ENCODE data around the gene ACSF2. TPM values are rescaled to one million over a fixed set of nuclear protein-coding genes. Genes with fewer than 3 reads are reported as not detected.

ACSF2 gene
- total and polyA plus RNA-seq, 8 donors, result 60.9 to 148 (median 124) TPM

DNA sequence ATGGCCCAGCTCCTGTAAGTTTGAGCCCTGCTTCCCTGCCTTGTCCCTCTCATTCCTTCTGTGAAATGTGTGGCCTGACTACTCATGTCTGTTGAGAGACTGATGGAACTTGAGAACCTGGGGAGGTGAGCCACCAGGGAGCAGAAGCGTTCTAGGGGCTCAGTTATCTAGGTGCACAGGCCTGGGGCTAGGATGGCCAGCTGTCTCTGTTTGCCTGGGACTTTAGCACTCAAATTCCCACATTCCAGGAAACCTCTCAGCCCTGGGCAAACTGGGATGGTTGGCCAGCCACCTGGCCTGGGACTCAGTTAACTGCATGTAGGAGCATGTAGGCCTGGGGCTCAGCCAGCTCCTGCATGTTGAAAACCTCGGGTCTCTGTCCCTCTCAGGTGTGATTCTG is 97.2 kb downstream of the ACSF2 start:
- DNase-seq, result no peak
- Histone ChIP-seq H3K4me3 (no peak overlapping the region), H3K4me1 (no peaks in the 10 kb centered on the region), H3K36me3 (no peaks in the 10 kb centered on the region), H3K27ac (no peak overlapping the region), H3K9me3 (no peaks in the 10 kb centered on the region), H3K27me3 (no peaks in the 10 kb centered on the region)
- intact Hi-C loops (cut with DNase I), result no loop called here
- no peak for ATAC-seq
- TF ChIP-seq, protein P1, sequence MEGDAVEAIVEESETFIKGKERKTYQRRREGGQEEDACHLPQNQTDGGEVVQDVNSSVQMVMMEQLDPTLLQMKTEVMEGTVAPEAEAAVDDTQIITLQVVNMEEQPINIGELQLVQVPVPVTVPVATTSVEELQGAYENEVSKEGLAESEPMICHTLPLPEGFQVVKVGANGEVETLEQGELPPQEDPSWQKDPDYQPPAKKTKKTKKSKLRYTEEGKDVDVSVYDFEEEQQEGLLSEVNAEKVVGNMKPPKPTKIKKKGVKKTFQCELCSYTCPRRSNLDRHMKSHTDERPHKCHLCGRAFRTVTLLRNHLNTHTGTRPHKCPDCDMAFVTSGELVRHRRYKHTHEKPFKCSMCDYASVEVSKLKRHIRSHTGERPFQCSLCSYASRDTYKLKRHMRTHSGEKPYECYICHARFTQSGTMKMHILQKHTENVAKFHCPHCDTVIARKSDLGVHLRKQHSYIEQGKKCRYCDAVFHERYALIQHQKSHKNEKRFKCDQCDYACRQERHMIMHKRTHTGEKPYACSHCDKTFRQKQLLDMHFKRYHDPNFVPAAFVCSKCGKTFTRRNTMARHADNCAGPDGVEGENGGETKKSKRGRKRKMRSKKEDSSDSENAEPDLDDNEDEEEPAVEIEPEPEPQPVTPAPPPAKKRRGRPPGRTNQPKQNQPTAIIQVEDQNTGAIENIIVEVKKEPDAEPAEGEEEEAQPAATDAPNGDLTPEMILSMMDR (IDR thresholded peaks at IDR 0.05), result no peak

Other genes with a start within 250 kb of the ACSF2 start
- 1,000 to 10,000 TPM in 1 of 2 donors, 100 to 1,000 TPM in 1; 867 to 4,830 TPM for gene COL1A1, start 224.6 kb upstream of the ACSF2 start, total RNA-seq
- 100 to 1,000 TPM; 421 to 948 (median 622) TPM for gene COL1A1, start 224.6 kb upstream of the ACSF2 start, polyA plus RNA-seq (ENCODE audit: insufficient read length in 6 of 6)
- gene TMEM92, start 151.8 kb upstream of the ACSF2 start, total RNA-seq, result 10 to 100 TPM in 1 of 2 donors, 1 to 10 TPM in 1; 4.4 to 10.7 TPM
- gene TMEM92, start 151.8 kb upstream of the ACSF2 start, polyA plus RNA-seq (ENCODE audit: insufficient read length in 6 of 6), result 1 to 10 TPM; 4.4 to 6.8 (median 6.4) TPM
- 10 to 100 TPM; 19.6 to 24.3 TPM for gene XYLT2, start 80.1 kb upstream of the ACSF2 start, total RNA-seq
- 10 to 100 TPM; 18.6 to 25.0 (median 21.4) TPM for gene XYLT2, start 80.1 kb upstream of the ACSF2 start, polyA plus RNA-seq (ENCODE audit: insufficient read length in 6 of 6)
- gene MRPL27, start 53.0 kb upstream of the ACSF2 start, total RNA-seq, result 10 to 100 TPM; 52.5 to 53.8 TPM
- gene MRPL27, start 53.0 kb upstream of the ACSF2 start, polyA plus RNA-seq (ENCODE audit: insufficient read length in 6 of 6), result 10 to 100 TPM; 53.9 to 60.1 (median 56.4) TPM
- 1 to 10 TPM; 2.6 to 3.8 TPM for gene EME1, start 53.0 kb upstream of the ACSF2 start, total RNA-seq
- gene EME1, start 53.0 kb upstream of the ACSF2 start, polyA plus RNA-seq (ENCODE audit: insufficient read length in 6 of 6), result 10 to 100 TPM in 4 of 6 donors, 1 to 10 TPM in 2; 7.9 to 12.7 (median 11.4) TPM
- 100 to 1,000 TPM; 102 to 151 TPM for gene LRRC59, start 28.7 kb upstream of the ACSF2 start, total RNA-seq
- gene LRRC59, start 28.7 kb upstream of the ACSF2 start, polyA plus RNA-seq (ENCODE audit: insufficient read length in 6 of 6), result 10 to 100 TPM; 43.6 to 65.5 (median 49.2) TPM
- under 1 TPM; 0.17 to 0.21 TPM for gene CHAD, start 42.7 kb downstream of the ACSF2 start, total RNA-seq
- gene CHAD, start 42.7 kb downstream of the ACSF2 start, polyA plus RNA-seq (ENCODE audit: insufficient read length in 6 of 6), result 1 to 10 TPM; 3.9 to 9.8 (median 5.5) TPM
- 10 to 100 TPM; 28.5 to 34.8 TPM for gene RSAD1, start 52.6 kb downstream of the ACSF2 start, total RNA-seq
- 10 to 100 TPM; 40.6 to 61.5 (median 48.0) TPM for gene RSAD1, start 52.6 kb downstream of the ACSF2 start, polyA plus RNA-seq (ENCODE audit: insufficient read length in 6 of 6)
- 1 to 10 TPM; 1.4 to 2.7 TPM for gene MYCBPAP, start 82.2 kb downstream of the ACSF2 start, total RNA-seq
- gene MYCBPAP, start 82.2 kb downstream of the ACSF2 start, polyA plus RNA-seq (ENCODE audit: insufficient read length in 6 of 6), result 1 to 10 TPM; 5.1 to 9.1 (median 6.1) TPM
- 1 to 10 TPM in 1 of 2 donors, under 1 TPM in 1; 0.55 to 6.4 TPM for gene EPN3, start 106.5 kb downstream of the ACSF2 start, total RNA-seq
- 1 to 10 TPM; 3.2 to 5.6 (median 4.3) TPM for gene EPN3, start 106.5 kb downstream of the ACSF2 start, polyA plus RNA-seq (ENCODE audit: insufficient read length in 6 of 6)
- gene SPATA20, start 121.0 kb downstream of the ACSF2 start, total RNA-seq, result 10 to 100 TPM; 37.6 to 57.2 TPM
- 10 to 100 TPM; 41.1 to 60.5 (median 47.7) TPM for gene SPATA20, start 121.0 kb downstream of the ACSF2 start, polyA plus RNA-seq (ENCODE audit: insufficient read length in 6 of 6)
- gene CACNA1G, start 134.5 kb downstream of the ACSF2 start, total RNA-seq, result 1 to 10 TPM in 1 of 2 donors, under 1 TPM in 1; 0.50 to 4.3 TPM
- 10 to 100 TPM; 16.6 to 38.2 (median 21.7) TPM for gene CACNA1G, start 134.5 kb downstream of the ACSF2 start, polyA plus RNA-seq (ENCODE audit: insufficient read length in 6 of 6)
- 100 to 1,000 TPM in 1 of 2 donors, 10 to 100 TPM in 1; 52.3 to 120 TPM for gene ABCC3, start 208.7 kb downstream of the ACSF2 start, total RNA-seq
- 10 to 100 TPM; 30.9 to 82.4 (median 47.5) TPM for gene ABCC3, start 208.7 kb downstream of the ACSF2 start, polyA plus RNA-seq (ENCODE audit: insufficient read length in 6 of 6)